ENCODE data around the gene DISP2.

DISP2 gene, protein sequence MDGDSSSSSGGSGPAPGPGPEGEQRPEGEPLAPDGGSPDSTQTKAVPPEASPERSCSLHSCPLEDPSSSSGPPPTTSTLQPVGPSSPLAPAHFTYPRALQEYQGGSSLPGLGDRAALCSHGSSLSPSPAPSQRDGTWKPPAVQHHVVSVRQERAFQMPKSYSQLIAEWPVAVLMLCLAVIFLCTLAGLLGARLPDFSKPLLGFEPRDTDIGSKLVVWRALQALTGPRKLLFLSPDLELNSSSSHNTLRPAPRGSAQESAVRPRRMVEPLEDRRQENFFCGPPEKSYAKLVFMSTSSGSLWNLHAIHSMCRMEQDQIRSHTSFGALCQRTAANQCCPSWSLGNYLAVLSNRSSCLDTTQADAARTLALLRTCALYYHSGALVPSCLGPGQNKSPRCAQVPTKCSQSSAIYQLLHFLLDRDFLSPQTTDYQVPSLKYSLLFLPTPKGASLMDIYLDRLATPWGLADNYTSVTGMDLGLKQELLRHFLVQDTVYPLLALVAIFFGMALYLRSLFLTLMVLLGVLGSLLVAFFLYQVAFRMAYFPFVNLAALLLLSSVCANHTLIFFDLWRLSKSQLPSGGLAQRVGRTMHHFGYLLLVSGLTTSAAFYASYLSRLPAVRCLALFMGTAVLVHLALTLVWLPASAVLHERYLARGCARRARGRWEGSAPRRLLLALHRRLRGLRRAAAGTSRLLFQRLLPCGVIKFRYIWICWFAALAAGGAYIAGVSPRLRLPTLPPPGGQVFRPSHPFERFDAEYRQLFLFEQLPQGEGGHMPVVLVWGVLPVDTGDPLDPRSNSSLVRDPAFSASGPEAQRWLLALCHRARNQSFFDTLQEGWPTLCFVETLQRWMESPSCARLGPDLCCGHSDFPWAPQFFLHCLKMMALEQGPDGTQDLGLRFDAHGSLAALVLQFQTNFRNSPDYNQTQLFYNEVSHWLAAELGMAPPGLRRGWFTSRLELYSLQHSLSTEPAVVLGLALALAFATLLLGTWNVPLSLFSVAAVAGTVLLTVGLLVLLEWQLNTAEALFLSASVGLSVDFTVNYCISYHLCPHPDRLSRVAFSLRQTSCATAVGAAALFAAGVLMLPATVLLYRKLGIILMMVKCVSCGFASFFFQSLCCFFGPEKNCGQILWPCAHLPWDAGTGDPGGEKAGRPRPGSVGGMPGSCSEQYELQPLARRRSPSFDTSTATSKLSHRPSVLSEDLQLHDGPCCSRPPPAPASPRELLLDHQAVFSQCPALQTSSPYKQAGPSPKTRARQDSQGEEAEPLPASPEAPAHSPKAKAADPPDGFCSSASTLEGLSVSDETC (N-terminal part only)

GRCh38 chr15:40357723-40358470 lies at the start of gene DISP2:
DISP2 (plus strand) TSS chr15:40358219; CDS start chr15:40358322, 103 bp downstream.
- no peak for FAIRE-seq

DNA sequence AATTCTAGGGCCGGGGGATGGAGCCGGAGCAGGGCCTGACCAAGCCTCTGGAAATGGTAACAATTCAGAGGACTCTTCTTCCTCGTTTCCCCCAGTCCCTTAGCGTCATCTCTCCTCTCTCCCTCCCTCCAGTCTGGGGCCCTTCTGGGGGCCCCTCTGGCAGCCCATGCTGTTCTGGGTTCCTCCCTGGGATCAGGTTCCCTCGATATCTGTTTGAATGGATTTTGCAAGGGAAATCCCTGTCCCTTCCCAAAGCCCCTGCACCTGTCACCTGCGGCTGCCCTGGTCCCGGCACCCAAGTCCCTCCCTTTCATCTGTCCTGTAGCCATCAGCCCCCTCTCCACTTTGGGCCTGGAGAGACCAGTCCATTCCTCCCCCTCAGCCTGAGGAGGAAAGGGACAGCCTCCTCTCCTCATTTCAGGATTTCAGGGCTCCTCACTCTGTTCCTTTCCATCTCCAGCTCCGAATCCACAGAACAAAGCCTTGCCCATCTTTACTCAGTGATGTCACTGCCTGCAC lies 48.6 kb upstream of the DISP2 start:
- FAIRE-seq = no peak

- no peak for FAIRE-seq
These were observed 47.7 kb upstream of the DISP2 start for GRCh38 chr15:40310001-40310959.

- FAIRE-seq = no peak
These were observed 47.0 kb upstream of the DISP2 start for GRCh38 chr15:40310993-40311392.

GRCh38 chr15:40312370-40313158 lies 45.5 kb upstream of the DISP2 start:
- FAIRE-seq = no peak

GRCh38 chr15:40313531-40314398 lies 44.3 kb upstream of the DISP2 start:
- FAIRE-seq = no peak

DNA sequence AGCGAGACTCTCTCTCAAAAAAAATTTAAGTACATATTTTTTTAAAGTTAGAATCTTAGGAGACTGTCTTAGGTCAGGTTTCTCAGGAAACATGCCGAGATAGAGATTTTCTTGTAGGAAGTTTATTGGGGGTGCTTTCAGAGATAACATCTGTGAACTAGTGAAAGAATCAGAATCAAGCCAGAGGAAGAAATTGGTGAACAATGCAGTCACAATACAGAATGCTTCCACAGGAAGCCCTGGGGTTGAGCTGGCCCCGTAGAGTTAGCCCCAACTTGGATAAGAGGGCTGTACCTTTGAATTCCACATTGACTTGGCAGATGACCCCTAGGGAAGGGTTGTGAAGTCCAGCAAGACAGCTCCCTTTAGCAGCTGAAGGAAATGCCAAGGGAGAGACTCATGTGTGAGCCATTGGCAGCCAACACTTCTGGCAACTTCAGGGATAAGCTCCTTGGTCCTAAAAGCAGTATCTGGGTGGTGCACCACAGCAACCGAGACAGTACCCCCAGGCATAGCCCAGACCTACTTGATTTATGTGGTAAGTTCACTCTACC lies 43.2 kb upstream of the DISP2 start:
- FAIRE-seq = no peak

GRCh38 chr15:40316931-40317330 lies 41.1 kb upstream of the DISP2 start:
- no peak for FAIRE-seq

DNA sequence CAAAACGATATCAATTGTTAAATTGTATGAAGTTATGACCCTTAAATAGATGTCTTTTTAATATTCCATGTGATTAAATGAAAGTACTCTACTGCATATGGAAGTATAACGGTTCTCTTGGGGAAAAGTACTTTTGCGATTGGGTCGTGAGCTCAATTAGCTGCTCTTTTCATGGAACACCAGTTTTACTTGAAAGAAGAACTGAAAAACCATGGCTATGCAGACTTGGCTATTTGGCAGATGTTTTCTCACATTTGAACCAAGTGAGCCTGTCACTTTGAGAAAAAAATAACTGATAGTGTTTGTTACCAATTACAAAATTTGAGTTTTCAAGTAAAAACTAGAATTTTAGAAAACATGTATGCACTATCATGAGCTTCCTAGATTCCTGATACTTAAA lies 40.4 kb upstream of the DISP2 start:
- FAIRE-seq = no peak

DNA sequence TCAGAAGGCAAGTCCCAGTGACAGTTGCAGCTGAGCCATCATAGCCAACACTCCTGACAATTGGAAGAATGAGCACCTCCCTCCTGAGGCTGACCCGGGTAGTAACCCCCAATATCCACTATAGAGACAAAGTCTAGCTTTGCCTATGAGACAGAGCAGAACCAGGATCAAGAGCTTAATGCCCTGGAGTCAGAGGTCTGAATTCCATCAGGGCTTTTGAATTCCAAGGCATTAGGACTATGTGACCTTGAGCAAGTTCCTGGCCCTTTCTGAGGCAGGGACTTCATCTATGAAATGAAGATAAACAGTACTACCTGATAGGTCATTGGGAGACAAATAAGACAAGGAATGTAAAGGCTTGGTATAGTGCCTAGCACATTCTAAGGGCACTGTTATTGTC lies 37.6 kb upstream of the DISP2 start:
- no peak for FAIRE-seq

- FAIRE-seq = no peak
These were observed 37.1 kb upstream of the DISP2 start for GRCh38 chr15:40320931-40321371.

DNA sequence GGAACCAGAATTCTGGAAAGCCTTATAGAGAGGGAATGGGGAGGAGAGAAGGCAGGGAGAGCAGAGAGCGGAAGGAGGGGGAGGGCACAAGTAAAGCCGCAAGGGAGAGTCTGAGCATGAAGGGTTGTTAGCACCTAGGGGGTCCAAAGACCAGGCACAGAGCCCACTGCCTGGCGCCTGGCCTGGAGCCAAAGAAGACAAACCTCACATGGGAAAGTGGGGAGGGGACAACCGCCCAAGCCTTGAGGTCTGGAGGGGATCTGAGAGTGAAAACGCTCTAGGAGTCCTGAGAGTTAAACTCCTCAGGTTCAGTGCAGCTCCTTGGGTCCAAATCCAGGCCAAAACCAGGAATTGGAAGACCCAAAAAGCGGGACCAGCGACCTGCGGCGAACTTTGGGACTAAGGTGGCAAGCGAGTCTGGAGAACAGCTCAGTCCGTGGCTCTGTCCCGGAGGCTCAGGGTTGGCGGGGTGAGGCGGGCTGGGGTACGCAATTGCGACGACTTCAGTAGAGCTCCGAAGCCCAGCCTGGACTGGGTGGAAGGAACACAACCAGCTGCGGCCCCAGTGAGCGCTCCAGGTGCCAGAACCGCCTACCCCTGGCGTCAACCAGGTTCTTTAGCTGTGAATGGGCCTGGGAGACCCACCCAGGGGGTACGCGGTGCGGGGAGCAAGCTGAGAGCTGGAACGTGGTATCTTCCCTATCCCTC lies 35.3 kb upstream of the DISP2 start:
- no peak for FAIRE-seq

DNA sequence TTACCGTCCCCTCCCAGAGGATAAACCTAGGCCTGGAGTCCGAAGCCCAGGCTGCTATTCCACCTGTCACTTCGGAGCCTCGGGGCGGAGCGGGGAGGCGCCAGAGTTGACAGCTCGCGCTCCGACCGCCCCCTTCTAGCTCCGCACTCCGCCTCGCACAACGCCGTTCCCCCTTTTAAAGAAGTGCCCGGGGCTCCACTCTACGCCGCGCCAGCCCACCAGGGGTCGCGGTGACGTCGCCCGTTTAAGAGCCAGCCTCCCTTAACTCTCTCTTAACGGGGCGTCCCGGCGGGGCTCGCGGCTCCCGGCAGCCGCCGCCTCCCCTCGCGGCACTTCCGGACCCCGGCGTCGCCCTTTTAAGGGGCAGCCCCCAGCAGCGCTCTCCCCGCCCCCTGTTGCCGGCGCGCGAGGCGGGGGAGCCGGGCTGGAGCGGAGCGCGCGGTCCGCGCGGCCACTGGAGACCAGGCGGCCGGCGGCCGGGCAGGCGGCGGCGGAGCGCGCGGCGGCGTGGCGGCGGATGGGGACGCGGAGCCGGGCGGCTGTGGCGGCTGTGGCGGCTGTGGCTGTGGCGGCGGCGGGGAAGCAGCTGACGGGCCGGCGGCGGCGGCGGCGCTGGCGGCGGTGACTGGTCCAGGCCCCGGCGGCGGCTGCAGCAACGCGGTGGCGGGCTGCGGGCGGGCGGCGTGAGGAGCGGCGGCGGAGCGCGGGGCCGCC lies 34.6 kb upstream of the DISP2 start, which contains the start of gene INAFM2:
Gene INAFM2 (plus strand): TSS at position 454 of the 714 bp plus-strand sequence. CDS start 364 bp downstream, outside the sequence.
- FAIRE-seq = peak; percentile 67

DNA sequence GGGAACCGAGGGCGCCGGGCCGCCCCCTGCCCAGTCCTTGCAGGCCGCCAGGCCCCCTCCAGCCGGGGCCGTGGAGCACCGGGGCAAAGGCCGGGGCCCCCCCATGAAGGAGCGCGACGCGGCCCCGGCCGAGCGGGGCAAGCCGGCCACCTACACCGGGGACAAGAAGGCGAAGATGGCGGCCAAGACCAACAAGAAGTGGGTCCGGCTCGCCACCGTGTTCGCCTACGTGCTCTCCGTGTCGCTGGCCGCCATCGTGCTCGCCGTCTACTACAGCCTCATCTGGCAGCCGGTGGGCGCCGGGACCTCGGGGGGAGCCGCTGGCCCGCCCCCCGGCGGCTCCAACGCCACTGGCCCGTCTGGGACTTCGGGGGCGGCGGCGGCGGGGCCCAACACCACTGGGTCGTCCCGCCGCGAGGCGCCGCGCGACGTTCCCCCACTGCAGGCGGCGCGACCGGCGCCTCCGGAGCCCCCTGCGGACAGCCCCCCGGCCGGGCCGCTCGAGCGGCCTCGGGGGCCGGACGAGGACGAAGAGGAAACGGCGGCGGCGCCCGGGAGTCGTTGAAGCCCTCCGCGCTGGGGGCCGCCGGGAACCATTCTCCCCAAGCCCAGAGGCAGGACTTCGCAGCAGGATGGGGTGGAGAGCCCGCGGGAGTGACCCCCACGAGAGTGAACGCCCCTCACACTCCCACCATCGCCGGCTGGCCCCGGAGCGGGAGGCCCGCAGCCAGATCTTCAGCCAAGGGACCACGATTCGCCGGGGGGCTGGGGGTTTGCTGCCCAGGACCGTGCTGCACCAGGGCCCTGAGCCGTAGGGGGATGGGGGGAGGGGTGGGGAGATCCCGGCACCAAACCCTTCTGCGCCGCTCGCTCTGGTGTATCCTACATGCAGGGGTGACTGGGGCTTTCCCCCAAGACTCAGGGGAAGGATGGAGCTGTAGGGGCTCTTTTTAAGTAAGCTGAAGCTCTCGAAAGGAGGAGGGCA lies 33.8 kb upstream of the DISP2 start:
- no peak for FAIRE-seq

DNA sequence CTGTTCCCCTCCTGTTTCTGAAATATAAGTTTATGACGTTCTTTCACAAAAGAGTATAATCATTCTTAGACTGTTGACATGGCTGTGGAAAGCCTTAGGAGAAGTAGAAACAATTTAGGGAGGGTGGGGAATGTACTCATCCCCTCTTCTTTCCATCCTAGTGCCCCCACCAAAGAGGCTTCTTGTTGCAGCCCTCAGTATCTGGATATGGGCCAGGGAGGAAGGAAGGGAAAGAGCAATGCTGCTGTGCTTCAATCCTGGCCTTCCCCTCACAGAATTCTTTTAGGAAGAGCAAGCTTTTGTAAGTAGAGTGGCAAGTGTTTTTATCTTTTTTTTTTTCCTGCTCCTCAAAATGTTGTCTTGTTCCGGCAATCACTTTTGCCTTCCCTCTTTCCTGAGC lies 32.8 kb upstream of the DISP2 start:
- no peak for FAIRE-seq

DNA sequence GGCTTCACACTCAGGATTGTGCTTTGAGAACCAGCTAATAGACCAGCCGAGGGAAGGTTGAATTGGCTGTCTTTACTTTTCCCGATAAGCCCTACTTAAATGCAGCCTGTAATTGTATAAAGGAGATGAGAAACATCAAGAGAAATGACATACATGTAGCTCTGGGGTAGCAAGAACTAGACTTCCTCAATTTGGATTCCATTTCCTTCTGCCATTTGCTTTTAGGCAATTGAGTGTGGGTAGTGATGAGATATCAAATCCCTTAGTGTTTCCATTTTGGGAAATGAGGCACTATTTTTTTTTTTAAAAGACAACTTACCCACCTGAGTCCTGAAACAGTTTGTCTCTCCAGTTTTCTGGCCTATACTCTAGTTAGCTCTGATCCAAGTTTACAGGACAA lies 32.3 kb upstream of the DISP2 start:
- no peak for FAIRE-seq
